ENCODE data around the gene UBE2V1.
"Not testable (repeated sequence)": the region's sequence is repeated elsewhere in the genome, so short reads cannot be mapped to it uniquely, and the experiment has no call there.

The UBE2V1 gene

DNA sequence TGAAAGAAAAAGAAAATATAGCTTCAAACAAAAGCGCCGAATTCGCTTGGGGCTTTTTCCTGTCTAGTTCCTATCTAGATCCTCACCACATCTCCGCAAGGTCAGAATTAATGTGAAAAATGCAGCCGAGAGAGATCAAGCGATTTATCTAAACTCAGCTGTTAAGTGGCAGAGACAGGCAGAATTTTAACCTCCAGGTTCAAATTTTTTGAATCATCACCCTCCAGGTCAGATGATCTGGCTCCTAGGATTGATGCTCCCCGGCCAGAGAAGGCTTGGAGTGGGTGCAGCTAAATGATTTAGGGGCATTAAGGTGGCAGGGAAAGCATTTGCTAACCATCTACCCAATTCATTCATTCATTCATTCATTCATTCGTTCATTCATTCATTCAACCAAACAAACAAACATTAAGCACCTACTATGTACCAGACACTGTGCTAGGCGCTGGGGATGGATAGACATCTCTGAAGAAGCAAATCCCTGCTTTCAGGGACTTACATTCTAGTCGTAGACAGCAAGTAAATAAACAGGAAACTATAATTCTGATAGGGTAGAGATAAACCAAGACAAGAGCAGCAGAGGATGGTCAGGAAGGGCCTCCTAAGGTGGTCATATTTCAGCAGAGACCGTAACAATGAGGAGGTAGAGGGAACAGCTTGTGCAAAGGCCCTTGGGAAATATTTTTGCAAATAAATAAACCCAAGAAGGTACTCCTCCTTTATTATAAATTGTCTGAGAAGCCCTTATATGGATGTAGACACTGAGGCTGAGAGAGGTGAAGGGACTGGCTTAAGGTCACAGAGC lies 672 bp upstream of the UBE2V1 start:
- no peak for DNase-seq

DNA sequence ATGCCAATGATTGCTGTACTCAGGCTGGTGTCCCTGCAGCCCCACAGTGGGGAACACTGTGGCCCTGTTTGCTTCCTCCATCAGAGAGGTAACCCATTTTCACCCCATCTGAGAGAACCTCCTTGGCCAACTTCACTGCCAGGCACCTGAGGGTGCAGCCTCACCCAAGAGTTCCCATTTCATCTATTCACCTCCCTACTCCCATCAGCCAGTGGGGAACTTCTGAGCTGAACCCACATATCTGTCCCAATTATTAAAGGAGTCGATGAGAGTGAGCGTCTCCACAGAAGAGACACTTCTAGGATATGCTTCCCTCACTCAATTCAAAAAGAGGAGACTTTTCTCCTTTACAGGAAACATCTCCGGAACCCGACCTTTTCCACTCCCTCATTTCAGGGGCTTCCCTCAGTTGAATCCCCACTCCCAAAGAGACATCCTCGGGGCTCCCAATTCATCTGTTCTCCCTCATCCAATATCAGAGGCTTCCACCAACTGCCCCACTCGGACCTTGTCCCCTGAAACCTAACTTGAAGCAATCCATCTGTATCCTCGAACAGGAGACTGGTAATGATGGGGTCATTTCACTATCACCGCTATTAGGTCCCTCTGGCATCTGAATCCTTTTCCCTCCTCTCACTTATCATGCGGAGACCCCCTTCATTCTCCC lies 988 bp downstream of the UBE2V1 start:
- DNase-seq: no peak

DNA sequence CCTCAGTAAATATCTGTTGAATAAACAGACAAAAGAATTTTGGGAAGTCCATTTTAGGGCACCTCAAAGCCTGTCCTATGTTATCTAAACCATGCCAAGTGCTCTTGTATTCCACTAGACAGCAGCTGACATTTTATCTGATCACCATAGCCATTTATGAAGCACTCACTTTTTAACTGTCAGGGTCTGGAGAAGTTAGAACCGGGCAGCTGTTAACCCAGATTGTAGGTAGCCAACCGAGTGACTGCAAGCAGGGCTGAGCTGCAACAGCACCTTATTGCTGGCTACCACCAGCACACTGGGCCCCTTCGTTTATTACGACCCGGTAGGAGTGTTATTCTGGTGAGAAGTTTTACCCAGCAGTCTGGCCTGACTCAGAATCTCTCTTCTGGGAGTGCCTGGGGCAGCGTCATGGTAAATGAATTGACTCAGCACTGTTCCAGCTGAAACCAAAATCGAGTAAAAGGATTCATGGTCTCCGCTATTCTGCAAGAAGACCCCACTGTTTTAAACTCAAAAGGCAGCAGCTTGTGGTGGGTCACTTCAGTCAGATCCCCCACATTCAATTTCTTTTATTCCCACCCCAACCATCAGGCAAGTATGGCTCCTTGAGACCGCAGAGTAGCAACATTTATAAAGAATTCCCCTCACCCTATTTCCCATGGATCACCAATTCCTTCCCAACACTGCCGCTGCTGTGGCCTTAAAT lies 1.7 kb downstream of the UBE2V1 start:
- no peak for DNase-seq

DNA sequence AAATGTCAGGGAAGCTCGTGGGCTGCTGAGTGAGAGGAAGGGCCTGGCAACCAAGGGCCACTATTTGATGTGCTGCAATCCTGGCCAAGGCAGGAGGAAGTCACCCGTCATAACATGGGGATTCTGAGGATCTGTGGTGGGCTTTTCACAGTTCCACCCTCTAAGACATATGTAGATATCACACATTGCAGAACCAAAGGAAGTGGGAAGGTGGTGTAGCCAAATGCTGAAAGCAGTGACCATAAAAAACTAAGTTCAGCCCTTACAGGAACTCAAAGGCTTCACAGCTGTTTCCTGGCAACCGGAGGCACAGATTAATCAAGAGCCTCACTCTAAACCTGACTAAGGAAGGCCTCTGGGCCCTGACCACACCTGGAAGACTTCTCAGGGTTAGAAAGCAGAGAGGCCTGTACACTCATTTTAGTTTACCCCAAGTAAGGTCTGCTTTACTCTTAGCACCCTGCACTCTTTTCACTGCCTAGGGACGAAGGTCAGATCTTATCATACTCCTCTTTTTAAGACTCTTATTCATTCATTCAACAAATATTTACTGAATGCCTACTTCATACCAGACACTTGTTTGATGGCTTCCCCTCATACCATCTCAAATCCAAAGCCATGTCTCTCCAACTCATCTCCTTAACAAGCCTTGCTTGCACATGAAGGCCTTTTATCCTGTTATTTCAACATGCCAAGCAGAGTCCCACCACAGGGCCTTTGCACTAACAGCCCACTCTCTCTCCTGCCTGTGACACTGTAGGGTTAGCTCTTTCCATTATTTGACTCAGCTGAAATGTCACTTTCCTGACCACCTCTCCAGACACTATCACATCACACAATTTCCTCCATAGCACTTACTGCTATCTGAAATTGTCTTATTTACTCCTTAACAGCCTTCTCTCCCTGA lies 2.6 kb downstream of the UBE2V1 start:
- DNase-seq: no peak

DNA sequence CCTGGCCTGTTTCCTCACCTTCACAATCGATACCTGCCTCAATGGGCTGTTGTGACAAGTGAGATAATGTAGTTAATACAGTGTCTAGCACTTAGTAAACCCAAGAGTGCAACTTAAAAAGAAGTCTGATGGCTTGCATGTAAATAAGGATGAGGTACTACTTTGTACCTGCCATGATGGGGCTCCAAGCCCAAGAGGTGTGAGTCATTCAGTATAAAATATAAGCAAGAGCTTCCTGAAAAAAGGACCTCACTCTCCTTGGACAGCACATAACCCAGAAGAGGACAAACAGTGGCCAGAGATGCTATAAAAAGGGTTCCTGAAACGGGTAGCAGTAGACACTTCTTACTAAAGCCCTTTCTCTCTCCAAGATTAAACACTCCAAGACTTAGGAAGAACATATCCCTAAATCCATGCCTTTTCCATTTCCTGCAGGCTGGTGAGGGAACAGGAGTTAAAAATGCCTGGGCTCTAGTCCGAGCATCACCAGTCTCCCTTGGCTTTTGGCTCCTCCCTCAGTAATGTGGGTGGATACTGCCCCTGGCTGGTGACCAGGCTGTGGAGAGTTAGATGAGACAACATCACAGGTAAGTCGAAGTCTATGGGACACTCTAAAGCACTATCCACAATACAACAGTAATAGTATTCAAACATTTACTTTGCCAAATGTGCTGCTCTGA lies 4.3 kb downstream of the UBE2V1 start:
- no peak for DNase-seq

DNA sequence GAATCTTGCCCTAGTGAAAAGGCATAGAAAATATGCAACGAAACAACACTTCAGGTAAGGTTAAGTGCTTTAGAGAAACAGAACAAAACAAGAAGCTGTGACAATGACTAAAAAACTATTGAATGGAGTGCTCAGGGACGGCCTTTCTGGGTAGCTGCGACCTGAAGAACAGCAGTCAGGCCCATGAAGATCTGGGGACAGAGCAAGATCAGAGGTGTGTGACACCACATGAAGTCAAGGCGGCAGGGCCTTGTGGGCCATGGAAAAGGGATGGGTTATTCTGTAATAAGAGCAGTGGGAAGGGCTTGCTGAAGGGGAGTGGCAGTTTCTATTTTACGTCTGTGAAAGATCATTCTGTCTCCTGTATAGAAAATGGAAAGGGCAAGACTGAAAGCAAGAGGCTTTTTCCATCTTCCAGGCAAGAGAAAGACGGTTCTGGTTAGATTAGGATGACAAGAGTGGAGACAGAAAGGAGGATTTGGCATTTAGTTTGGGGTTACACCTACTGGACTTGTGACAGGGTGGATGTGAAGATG lies 5.1 kb downstream of the UBE2V1 start:
- no peak for DNase-seq

DNA sequence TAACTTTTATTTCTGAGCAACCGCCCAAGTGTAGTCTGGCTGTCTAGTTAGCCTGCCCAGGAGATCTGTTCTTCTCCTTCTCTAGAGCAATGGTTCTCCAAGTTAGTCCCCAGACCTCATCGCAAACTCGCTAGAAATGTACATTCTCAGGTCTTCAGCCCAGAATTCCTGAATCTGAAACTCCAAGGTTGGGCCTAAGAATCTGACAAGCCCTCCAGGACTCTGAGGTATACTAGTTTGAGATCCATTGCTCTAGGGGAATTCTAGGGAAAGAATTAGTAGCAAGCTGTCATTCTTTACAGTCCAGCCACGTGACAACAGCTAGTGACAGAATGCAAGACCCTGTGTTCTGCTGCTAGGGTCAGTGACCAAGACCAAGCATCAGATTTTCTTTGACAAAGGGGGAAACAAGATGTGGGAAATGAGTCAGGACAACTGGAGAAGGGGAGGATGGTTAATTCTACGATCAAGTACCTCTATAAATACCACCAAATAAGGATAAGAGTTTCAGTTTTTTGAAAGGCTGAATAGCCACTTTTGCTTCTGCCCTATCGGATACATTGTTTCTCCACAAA lies 5.8 kb downstream of the UBE2V1 start:
- no peak for DNase-seq

DNA sequence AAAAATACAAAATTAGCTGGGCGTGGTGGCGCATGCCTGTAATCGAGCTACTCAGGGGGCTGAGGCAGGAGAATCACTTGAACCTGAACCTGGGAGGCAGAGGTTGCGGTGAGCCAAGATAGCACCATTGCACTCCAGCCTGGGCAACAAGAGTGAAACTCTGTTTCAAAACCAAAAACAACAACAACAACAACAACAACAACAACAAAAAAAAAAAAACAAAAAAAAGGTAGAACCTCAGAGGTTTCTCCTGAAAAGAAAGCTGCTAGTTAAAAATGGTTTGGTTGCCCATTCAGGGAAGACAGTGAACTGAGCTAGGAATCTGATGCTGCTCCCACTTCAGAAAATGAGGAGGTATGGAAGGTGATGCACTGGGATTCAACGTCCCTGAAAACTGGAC lies 6.3 kb downstream of the UBE2V1 start:
- DNase-seq: not testable (repeated sequence)

DNA sequence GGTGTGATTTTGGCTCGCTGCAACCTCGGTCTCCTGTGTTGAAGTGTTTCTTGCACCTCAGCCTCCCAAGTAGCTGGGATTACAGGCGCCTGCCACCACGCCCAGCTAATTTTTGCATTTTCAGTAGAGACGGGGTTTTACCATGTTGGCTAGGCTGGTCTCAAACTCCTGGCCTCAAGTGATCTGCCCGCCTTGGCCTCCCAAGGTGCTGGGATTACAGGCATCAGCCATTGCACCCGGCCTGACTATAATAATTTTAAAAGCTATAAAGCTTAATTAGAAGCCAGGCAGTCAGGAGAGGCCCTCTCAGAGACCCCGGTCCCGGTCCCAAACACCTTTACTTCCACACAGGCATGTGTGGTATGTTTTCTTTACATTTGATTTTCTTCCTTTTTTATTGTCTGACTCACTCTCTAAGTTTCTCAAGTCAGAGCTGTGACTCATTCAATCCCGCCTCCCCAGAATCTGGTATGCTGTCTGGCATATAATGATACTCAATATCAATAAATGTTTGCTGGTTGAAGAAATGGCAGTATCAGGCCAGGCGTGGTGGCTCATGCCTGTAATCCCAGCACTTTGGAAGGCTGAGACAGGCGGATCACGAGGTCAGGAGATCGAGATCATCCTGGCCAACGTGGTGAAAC lies 9.4 kb downstream of the UBE2V1 start:
- not testable (repeated sequence) for DNase-seq

DNA sequence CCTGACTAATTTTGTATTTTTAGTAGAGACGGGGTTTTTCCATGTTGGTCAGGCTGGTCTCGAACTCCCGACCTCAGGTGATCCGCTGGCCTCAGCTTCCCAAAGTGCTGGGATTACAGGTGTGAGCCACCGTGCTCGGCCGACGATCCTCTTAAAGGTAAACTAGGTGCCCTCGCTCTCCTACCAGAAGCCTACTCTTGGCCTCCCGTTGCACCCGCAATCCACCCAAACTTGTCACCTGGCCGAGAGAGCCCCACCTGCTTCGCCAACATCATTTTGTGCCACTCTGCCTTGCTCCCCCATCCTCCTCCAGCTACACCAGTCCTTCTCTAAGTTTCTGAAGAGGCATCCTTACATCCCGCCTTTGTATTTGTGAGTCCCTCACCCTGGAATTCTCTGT lies 10.4 kb downstream of the UBE2V1 start:
- not testable (repeated sequence) for DNase-seq

DNA sequence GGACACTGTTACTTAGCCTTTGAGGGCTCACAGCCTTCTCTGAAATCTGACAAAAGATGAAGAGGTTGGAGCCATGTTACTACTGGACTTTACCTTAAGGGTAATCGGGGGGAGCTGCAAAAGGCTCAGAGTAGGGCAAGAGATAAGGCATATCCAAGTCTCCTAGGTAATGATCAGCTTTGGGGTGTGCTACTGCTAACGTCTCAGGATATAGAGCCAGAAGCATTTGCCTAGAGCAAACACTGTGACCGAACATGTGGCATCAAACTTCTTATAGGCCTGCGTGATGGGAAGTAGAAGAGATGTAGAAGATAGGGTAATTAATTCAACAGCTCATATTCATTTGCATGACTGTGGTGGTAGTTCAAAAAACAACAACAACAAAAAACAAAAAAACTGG lies 11.1 kb downstream of the UBE2V1 start:
- DNase-seq: no peak

DNA sequence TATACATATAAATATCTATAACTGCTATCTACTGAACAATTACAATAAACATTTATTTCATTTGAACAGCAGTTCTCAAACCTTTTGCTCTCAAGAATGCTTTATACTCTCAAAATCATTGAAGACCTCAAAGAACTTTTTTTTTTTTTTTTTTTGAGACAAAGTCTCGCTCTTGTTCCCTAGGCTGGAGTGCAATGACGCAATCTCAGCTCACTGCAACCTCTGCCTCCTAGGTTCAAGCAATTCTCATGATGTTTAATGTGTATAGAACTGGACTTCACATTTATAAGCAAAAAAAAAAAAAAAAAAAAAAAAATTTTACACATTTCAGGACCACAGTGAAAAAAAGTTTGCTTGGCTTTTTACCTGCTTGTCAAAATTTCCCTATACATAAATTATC lies 11.7 kb downstream of the UBE2V1 start:
- DNase-seq: no peak

DNA sequence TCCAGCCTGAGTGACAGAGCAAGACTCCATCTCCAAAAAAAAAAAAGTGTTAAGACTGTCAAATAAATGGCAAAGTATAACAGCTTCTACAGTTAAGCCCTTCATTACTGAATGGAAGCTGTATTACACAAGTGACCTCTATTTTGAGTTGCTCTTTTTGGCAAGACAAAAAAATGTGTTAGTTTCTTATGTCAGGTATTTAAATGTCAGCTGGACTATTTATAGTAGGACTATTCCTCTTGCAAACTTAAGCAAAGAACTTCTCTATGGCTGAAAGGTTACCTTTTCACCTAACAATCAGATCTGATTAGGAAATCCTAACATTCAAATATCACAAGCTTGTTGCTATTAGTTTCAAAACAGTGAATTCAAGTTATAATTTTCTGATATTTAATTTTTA lies 12.4 kb downstream of the UBE2V1 start:
- no peak for DNase-seq

DNA sequence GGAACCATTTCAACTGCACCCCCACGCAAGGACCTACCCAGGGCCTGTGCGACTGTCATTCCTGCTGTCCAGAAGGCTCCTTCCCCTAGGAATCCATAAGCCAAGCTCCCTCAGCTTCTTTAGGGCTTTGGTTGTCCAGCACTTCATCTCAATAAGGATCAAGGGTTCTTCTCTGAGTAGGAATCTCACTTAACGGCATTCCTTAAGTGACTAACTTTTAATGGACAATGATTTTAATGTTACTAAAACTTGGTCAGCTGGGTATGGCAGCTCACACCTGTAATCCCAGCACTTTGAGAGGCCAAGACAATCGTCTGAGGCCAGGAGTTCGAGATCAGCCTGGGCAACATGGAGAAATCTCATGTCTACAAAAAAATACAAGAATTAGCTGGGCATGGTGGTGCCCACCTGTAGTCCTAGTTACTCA lies 13.4 kb downstream of the UBE2V1 start:
- DNase-seq: no peak

DNA sequence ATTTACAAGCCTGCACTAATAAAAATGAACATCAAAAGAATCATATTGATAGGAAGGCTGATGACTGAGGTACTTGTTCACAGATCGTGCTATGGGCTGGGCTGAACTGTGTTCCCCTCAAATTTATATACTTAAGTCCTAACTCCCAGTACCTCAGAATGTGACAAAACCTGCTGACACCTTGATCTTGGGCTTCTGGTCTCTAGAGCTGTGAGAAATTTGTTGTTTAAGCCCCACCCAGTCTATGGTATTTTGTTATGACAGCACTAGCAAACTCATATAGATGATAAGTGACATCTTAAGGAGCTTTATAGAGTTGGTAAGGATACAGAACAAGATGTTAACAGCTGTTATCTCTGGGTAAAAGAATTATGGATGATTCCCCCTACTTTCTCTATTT lies 13.8 kb downstream of the UBE2V1 start:
- DNase-seq: no peak

DNA sequence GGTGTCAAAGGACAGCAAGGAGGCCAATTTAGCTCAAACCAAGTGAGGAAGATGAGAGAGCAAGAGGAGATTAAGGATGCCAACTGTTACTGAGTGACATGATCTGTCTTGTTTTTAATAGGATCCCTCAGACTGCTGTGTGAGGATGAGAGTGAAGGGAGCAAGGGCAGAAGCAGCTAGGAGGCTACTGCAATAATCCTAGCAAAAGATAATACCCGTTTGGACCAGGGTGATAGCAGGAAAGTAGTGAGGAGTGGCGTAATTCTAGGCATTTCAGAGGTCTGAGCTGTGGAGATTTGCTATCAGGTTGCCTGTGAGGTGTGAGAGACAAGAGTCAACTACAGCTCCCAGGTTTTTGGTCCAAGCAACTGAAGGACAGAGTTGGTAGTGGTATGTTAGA lies 14.7 kb downstream of the UBE2V1 start:
- no peak for DNase-seq

DNA sequence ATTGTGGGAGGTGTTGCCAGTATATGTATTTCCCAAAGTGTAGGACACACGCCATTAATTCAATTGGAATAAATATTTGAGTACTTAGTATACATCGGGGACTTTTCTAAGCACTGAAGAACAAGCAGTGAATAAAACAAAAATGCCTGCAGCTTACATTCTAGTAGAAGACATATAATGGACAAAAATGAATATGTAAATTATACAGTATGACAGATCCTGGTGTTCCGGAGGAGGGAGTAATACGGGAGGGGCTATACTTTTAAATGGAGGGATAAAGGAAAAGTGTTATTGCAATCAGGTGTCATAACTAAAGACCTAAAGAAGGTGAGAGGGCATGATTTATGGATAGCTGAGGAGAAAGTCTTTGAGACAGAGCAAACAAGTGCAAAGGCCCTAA lies 15.1 kb downstream of the UBE2V1 start:
- no peak for DNase-seq

DNA sequence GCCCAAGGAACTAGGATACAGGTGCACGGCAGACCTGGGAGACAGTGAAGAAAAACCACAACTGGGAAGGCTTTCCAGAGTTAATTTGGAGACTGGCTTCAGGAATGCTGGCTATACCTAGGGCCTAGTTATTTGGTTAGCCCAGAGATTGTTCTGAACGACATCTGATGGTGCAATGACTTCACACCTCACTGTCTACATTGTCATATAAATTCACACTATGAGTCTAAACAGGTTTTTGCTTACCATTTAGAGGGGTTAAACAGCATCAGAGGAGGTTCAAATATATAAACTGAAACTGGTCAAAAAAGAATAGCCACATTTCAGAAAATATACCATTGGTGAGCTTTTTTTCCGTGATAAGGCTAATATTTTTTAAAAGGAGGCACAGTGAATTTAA lies 16.7 kb downstream of the UBE2V1 start:
- no peak for DNase-seq

DNA sequence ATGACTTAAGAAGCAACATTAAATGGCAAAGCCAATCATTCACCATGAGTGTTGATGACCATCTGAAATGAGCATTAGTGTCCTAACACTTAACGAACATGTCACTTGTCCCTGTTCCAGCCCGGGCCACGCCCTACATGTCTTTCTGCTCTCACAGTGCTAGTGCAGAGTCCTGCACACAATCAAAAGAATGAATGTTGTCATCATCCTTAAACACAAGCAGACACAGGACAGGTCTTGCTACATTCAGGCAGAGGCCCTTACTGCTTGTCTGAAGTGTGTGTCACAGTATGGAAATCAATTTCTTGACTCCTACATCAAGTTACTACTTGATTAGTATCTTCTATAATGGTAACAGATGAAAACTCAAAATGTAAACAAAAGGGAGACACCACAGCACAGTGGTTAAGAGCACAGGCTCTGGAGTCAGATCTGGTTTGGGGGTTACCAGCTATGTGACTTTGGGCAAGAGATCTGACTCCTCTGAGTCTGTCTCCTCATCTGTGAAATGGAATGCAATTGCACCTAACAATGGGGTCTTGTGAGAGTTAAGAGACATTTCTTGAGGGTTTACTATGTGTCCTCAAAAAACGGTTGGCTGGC lies 17.4 kb downstream of the UBE2V1 start:
- DNase-seq: no peak

DNA sequence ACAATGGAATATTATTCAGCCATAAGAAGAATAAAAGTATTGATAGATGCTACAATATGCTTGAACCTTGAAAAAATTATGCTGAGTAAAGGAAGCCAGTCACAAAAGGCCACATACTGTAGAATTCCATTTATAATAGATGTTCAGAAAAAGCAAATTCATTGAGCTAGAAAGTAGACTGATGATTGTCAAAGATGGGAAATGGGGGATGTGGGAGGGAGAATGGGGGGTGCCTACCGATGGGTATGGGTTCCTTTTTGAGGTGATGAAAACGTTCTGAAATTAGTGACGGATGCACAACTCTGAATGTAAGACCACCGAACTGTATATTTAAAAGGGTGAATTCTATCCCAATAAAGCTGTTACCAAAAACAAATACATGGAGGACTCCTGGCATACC lies 18.4 kb downstream of the UBE2V1 start:
- DNase-seq: no peak

DNA sequence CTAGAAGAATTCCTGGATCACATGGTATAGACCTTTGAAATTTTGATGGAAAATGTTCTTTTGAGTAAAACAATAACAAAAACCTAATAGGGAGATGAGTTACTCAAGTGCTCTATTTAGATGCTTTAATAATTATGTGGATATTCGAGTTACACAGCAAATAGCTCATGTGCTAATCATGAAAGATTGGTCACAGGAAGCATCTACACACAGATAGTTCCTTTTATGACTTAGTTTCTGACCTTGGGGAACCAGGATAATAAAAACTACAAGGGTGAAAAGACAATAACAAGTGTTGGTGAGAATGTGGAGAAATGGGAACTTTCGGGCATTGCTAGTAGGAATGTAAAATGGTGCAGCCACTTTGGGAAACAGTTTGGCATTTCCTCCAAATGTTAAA lies 19.7 kb downstream of the UBE2V1 start:
- no peak for DNase-seq

Measured in SHP77 (cell line).